Measurements from ENCODE around the gene TSNAXIP1.

GRCh38 chr16:67877064-67877463 is 70.4 kb downstream of the TSNAXIP1 start:
- TF ChIP-seq CTCF (conservative IDR thresholded peaks at IDR 0.05; ENCODE audit: low read length) (no peak), EZH2phosphoT487 (IDR thresholded peaks at IDR 0.05; ENCODE audit: borderline replicate concordance) (no peak)

All from Loucy (cell line).